ENCODE measurements around the gene C10orf90. TPM values are rescaled to one million over a fixed set of nuclear protein-coding genes. Genes with fewer than 3 reads are reported as not detected.

The C10orf90 gene
- total and polyA plus RNA-seq, 2 of the 8 experiments (the other 6 are each of a cell fraction or from before 2014, with no cell fraction given) = 0.21 TPM; not detected in 1

DNA sequence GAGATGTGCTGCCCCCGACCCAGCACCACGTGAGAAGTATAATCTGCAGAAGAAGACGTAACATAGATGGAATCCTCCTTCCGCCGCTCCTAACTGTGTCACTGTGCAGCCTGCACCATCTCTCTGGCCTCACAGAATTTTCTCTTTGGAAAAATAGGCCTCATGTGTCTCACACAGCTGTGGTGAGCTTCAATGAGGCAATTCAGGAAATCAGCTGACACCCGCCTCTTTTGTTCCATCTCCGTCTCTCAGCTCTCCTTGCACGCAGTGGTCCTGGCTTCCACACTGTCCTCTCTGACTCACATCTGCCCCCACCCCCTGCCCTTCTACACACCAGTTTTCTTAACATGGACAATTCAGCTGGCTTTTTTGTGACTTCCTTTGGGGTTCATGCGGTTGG, 7.2 kb downstream of the C10orf90 start (continued):
- no peak for TF ChIP-seq CTBP2 (IDR thresholded peaks at IDR 0.05; ENCODE audit: borderline replicate concordance, insufficient read depth, insufficient read length, low read length)
- TF ChIP-seq NANOG (IDR thresholded peaks at IDR 0.05; ENCODE audit: insufficient read depth, low read depth, low read length, poor library complexity, severe bottlenecking) = no peak
- TF ChIP-seq TCF12 (IDR thresholded peaks at IDR 0.05; ENCODE audit: low read depth, low read length) = no peak

Data from H1 (cell line).